Stimulated activated CD8-positive, alpha-beta memory T cell treated with anti-CD3 and anti-CD28 coated beads, Interleukin-15, amount 100 ng/mL, for 24 hours (primary cell): Measurements from ENCODE around the gene DNAJC15.

Source experiments
- DNase-seq: peaks from one replicate; pipeline ENCODE4 v3.0.0-alpha.2; 2020; ENCODE audit warnings: low read depth

DNAJC15 gene

DNA sequence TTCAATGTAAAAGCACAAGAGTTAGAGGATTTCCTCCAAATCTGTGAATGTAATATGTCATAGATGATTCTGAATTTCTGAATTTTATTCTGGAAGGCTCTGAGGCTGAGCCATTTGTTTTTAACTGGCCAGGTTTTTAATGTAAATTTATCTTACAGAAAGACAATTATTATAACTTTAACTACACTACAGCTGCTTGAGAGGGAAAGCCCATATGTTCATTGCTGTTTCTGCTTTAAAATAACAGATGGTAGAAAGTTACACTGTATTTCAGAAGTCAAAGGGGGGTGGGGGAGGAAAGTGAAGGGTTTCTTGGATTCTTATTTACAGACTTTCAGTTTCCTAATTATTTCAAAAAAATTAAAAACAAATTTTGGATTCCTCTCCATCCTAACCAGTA is 62.8 kb downstream of the DNAJC15 start:
- DNase-seq: no peak

DNA sequence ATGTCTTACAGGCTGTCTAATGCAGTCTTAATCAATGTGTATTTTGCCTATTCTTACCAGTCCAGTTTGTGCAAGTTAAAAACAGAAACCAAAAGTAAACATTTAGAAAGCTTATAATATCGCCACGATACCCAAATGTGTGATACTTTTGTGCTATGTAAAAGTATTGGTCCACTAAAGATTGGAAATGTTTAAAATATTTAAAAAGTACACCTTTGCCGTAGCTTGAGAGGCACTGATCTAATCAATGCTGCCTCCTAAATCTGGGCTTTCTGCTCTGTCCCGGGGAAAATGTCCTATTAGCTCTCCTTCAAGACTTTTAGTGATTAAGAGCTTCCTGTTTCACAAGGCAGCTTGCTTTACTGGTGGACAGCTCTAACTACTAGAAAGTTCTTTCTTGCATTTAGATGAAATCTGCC is 64.7 kb downstream of the DNAJC15 start:
- DNase-seq: no peak

DNA sequence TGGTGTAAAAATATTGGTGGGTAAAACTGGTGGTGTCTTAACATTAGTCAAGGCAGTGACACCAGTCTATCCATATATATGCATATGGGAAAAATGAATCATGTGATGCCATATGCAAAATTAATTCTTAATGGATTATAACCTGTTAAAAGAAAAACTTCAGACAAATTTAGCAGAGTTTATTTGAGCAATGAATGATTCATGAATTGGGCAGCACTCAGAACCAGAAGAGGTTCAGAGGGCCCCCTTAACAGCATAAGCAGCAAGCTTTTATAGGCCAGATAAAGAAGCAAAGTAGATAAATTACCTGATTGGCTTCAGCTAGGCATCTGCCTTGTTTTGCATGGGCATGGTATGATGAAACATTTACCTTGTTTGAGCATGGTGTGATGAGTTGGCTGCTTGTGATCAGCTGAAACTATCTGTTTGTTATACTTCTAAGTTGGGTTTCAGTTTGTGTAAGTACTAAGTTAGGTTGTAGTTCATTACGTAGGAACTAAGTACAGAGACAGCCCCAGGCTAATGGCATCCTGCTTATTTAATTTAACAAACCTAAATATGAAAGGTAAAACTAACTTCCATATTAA is 66.6 kb downstream of the DNAJC15 start:
- no peak for DNase-seq

DNA sequence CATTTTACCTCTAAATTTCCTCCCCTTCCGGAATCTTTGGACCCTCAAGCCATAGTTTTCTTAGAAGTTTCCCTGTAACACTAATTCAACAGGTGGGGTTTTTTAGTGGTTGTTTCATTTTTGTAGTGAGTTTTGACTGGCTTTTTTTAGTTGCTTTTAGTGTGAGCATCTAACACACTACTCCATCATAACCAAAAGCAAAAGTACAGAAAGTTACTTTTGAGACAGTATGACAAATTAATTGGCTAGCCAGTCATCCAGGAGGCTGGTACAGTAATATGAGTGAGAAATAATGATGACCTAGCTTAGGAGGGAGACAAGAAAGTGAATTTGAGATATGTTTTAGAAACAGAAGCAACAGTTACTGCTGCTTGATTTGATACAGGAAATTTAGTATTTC is 71.5 kb downstream of the DNAJC15 start:
- DNase-seq: no peak

DNA sequence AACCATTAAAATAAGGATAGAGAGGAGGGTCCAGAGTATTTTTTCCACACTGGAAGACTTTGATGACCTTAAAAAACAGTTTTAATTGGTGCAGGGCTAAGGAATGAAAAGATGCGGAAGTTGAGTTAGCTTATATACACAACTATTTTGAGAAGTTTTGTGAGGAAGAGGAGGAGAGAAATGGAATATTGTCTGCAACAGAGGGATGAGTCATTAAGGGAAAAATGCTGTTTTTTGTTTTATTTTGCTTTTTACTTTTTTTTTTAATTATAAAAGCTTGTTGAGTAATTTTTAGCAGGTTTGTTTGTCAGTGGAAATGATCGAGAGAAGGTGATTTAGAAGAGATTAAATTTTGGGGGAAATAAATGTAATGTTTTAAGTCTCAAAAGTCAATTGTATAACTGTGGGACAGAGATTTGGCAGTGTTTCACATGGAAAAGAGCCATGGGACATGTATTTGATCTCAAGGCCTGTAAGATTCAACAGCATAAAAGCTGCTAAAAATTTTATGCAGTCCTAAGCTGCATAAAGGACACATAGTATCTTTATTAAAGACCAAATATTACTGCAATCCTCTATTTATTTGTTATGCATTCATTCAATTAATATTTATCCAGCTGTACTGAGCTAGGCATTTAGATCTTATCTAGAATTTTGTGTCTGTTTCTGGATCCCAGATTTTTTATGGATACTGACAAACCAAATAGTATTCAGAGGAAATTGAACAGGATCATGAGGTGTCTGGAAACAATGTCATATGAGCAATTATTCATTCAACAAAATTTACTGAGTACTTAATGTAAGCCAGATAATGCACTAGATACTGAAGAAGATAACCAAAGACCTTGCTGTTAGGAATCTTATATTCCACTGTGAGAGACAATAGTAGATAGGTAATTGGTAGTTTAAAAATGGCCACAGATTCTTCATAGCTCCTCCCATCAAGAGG is 72.7 kb downstream of the DNAJC15 start:
- no peak for DNase-seq

DNA sequence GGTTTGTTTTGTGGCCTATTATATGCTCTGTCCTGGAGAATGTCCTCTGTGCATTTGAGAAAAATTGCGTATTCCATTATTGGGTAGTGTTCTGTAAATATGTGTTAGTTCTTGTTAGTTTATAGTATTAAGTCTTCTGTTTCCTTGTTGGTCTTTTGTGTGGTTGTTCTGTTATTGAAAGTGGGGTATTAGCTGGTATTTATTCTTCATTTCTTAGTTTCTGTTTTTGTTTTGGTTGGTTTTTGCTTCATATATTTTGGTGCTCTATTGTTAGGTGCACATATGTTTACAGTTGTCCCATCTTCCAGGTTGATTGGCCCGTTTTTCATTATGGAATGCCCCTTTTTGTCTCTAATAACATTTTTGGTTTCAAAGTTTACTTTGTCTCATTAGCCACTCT is 77.3 kb downstream of the DNAJC15 start:
- DNase-seq: no peak

DNA sequence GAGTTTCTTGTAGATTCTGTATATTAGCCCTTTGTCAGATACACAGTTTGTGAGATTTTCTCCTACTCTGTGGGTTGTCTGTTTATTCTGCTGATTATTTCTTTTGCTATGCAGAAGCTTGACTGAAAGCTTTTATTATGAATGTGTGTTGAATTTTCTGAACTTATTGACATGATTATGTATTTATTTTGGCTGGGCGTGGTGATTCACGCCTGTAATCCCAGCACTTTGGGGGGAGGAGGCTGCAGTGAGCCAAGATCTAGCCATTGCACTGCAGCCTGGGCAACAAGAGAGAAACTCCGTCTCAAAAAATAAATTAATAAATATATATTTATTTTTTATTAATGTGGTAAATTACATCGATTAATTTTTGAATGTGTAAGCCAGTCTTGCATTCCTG is 78.9 kb downstream of the DNAJC15 start:
- no peak for DNase-seq

DNA sequence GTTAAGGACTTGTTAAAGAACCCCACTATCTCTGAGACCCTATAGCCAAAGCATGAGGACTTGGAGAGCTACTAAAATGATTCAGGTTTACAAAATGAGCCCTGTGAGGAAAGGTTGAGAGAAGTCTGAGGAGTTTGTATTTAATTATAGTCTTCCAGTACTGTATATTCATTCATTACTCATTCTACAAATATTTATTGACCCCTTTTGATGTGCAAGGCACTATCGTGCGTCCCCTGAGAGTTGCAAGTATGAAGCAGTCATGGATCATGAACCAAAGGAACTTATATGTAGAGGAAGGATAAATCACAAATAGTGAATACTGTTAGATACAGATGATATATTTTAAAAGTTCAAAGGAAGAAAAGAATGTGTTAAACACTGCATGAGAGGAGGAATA is 84.4 kb downstream of the DNAJC15 start:
- DNase-seq: no peak

DNA sequence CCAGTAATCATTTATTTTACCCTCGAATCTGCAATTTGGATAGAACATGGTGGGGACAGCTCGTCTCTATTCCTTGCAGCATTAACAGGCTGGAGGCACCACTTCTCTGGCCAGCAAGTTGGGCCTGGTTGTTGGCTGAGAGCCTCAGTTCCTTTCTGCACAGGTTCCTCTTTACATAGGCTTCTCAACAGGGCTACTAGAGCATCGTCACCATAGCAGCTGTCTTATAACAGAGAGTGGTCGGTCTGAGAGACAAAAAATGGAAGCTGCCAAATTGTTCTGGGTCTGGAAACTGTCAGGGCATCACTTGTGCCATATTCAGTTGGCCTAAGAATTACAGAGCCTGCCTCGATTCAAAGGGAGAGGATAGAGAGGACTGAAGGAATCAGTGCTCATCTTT is 86.7 kb downstream of the DNAJC15 start:
- DNase-seq: no peak

DNA sequence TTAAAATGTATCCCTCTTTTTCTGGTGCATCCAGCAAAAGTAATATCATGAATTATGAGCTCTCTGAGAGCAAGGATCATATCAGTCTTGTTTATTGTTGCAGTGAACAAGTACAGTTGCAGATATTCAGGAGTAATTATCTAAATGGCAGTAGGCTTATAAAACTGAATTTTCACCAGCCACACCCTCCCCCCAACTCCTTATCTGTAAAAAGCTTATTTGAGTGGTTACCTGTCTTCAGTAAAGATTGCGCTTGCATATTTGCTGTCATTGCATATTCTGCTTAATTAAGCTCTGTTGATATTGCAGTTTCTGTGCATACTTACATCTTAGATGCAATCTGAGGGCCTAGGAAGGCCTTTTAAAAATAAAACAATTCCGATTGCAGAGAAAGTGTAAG is 87.3 kb downstream of the DNAJC15 start:
- no peak for DNase-seq

DNA sequence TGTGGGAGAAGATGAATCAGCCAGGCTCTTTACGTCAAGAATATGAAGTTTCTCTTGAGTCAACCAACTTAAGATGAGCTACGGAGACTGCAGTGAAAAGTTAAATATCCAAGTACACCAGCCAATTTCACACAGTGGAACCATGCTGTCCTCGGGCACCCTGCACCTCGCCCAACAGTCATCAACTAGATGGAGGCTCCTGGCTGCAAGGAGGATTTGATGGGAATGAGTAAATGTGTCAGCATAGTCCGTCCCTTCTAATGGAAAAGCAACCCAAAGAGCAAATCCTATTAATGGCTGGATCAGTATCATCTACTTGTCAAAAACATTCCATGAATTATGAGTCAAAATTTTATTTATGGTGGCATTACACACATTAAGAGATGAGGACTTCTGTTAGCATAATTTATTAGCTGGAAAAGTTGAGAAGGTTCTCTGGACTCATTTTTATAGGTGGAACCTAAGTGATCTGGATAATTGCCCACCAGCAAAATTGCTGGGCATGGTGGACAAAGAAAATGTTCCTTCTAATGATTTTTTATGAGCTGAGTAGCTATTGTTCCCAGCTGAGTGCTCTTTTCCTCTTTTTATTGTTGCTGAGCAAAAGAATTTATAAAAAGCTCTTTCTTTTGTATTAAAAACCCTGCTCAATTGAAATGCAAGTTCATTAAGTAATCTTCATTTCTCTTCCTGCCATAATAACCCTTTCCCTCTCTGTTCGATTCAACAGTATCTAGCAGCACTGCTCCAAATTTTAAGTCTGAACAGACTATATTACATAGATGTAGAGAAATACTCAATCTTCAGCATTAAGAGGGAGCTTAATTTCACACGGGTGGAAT is 88.4 kb downstream of the DNAJC15 start:
- no peak for DNase-seq

DNA sequence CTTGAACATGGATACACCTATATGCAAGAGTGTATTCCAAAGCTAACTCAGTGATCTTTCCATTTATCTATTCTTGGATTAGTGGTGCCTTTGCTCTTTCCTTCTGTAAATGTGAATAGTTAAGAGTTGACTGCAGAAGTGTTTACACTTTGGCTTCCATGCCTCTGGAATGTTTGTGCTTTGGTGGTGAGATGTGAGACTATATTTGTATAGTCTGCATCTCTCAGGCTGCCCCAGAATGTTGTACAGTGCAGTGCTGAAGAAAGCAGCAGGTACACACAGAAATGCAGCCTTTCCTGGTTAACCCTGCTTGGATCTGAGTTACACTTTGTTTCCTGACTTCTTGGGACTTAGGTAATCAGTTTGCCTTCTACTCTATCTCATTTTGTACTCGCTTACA is 90.2 kb downstream of the DNAJC15 start:
- DNase-seq: no peak

DNA sequence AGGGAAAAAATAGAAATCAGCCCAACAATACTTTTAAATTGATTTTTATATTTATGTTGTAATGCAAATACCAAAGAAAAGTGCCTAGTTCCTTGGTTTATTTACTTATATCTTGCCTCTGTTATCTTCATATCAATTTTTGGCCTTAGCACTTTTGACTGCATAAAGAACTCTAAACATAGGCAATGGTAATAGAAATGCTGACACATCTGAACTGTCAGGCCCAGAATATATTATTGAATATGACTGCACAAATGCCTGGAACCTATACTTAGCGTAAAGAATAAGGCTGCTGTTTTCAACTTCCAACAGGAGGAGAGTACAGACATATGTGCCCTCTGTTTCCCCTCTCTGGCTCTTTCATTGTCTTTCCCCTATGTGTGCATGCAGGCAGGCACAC is 91.1 kb downstream of the DNAJC15 start:
- DNase-seq: no peak

DNA sequence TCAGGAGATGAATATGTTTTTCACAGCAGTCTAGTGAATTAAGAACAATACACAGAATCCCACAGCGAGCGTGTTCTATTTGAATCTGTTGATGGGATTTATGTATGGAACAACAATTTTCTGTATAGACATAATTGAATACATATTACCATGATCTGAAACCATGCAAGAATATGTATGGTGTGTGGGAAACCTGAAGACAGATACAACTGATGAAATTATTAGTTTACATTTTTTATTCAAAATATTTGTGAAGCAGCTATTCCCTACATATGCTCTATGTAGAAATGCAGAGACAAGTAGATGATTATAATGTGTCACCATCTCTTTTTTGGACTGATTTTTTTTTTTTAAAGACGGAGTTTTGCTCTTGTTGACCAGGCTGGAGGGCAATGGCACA is 91.8 kb downstream of the DNAJC15 start:
- DNase-seq: no peak

DNA sequence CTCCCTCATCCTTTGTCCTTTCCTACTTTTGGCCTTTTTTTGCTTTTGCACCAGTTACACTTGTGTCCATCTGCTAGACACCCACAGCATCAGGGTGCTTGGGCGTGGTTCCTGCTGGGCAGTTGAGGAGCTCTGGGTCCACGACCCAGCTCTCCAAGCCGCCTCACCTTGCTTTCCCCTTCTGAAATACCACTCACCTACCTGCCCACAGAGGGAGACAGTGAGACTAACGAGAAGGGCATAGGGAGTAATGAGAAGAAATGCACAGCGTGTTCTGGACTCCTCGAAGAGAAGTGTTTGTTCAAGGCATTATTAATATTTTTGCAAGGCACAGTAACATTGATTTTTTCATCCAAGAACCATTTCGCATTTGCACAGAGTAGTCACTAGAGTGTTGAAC is 92.9 kb downstream of the DNAJC15 start:
- no peak for DNase-seq

DNA sequence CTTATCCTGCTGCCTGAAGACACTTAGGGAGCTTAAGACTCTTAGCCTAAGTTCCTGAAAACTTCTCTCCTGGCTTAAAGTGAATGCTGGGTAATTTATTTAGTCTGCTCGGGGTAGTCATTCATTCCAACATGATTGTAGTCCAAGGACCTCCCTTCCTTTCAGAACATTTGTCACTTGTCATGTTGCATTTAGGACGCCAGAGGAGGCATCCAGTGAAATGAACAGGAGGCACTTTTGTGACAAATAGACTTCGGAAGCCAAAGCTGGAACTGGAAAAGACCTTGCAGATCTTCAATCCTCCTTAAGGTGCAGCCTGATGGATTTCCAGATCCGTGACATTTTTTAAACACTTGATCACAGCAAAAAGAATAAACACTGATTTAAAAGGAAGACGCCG is 95.1 kb downstream of the DNAJC15 start:
- no peak for DNase-seq

DNA sequence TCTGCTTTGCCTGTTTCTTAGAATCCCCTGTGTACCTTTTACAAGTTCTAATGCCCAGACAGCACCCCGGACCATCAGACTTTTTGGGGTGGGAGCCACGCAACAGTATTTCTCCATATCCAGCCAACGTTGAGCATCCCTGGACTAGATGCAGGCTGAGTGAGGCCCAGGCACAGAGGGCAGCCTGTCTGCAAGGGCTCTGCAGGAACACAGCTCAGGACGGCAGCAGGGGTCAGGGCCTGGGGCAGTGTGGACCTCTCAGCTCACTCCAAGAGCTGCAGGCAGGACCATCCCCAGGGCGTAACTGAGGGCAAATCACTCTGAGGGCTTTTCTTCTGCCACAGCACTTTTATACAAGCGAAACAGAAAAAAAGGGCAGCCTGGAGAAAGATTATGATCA is 95.8 kb downstream of the DNAJC15 start:
- DNase-seq: no peak

DNA sequence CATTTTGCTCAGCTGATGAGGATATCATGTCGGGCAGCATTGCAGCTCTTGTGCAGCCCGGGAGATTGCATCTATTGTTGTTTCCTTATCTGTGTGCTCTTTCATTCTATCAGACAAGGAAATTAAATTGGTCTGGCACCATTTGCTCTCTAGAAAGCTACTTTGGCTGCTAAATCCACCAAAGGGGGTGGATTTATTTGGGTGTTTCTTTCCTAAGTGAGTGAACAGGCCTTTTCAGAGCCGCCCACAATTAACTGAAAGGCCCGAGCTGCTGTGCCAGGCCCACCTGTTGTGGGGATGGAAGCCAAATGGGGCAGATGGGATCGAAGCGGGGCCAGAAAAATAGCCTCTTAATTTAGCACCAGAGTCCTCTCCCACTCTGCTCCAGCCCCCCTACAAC is 99.4 kb downstream of the DNAJC15 start:
- no peak for DNase-seq

DNA sequence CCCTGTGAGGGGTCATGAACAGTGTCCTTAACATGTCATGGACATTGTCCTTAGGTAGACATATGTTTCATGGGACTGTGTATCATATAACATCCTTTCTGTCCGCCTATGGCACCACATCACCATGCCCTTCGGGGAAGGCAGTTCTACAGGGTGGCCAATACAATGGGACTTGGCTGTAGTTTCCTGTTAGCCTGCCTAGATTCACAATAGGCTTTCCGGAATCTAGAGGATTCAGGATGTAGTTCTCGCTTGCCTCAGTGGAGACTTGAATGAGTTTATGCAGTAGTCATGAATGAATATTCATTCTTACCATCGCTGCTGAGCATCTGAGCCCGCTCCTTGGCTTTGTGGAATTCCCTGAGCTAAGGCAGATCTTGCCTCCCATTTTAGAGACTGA is 100.5 kb downstream of the DNAJC15 start:
- DNase-seq: no peak

DNA sequence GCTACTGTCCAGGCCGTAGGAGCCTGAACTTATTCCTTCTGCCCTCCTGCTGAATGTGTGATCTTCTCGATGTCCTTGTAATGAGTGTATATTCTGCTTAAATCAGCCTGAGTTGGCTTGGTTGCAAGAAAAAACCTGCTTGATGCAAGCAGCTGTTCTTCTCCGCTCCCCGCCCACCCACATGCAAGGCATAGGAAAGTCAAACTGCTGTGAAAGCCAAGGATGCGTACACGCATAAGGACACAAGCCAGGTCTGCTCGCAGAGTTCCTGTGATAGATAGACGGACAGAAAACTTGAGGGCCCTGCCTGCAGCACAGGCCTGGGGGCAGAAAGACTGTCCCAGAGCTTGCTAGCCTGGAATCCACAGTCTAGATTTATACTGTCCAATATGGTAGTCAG is 101.1 kb downstream of the DNAJC15 start:
- no peak for DNase-seq

DNA sequence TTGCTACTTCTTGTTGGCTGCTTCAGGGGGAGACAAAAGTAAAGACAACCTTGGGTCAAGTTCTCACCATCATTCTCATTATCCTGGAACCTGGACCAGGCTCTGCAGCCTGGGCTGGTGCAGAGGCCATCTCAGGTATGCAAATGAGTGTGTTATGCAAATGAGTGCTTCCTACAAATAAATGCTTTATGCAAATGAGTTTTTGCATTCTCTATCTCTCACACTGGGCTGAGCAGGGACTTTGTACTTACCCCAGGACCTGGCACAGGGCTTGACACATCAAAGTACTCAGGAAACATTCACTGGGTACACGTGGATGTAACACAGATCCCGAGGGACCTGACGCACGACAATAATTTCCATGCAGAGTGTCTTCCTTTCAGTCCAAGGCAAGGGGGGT is 103.0 kb downstream of the DNAJC15 start:
- no peak for DNase-seq

DNA sequence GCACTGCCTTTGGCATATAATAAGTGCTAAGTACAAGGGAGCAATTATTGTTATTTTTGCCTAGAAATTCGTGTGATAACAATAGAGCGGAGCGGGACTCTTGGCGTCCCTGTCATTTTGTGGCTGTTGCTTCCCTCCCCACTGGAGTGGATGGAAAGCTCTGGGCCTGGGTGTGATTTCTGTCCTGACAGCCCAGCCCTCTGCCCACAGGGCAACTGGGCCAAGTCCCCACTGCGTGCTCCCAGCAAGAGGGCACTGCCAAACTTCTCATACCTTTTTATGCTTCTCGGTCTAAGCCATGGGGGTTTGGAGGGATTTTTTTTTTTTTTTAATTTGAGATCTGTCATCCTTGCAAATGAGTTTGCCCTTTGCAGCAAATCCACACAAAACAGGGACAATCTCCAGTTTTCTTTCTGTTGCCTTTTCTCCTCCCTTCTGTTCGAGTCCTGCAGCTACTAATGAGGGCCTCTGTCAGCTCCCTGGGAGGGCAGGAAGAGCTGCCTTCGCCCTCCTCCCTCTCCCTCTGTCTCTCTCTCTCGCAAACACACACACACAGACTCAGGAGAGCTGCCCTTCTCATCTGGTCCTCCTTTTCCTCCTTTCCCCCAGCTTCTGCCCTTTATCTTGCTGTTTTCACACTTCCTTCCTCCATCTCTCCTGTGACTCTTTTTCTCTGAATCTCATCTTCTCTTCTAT is 103.9 kb downstream of the DNAJC15 start:
- no peak for DNase-seq
